Measurements from ENCODE around the gene SFXN4.

Gene SFXN4

GRCh38 chr10:119090968-119091367 lies 74.5 kb downstream of the SFXN4 start:
- no peaks in the 10 kb centered on the region for H3K79me2 ChIP-seq
- H3K9ac ChIP-seq = no peak overlapping the region
- H3K9me3 ChIP-seq (ENCODE audit: control insufficient read depth, low read length) = no peaks in the 10 kb centered on the region
- H3K27me3 ChIP-seq (ENCODE audit: control insufficient read depth, insufficient read depth, low read length) = no peaks in the 10 kb centered on the region
- no peak for TF ChIP-seq CTCF (IDR thresholded peaks at IDR 0.05)
- no peaks in the 10 kb centered on the region for H3K36me3 ChIP-seq (ENCODE audit: control insufficient read depth, insufficient read depth, low read length)
- H3K4me3 ChIP-seq (ENCODE audit: low read depth, low read length) = no peak overlapping the region
- no peak overlapping the region for H3K4me2 ChIP-seq (ENCODE audit: low read length)
- no peak overlapping the region for H2AFZ ChIP-seq
- no peak overlapping the region for H3K27ac ChIP-seq
- H3K4me1 ChIP-seq = no peaks in the 10 kb centered on the region
